RWPE1 (cell line): ENCODE results near the gene FREM2.
A peak's percentile ranks its signal among the peaks of the same experiment; 100 is the strongest.

ENCODE experiments used
- CTCF ChIA-PET: fragments of 350-600 bp; sonication (Branson Sonifier 250); formaldehyde crosslinking; extraction: SDS; loops from one replicate; lab custom pipeline; 2021; lab: Yijun Ruan, JAX
- POLR2A ChIA-PET: fragments of 400-600 bp; formaldehyde crosslinking; extraction: SDS; loops from one replicate; lab custom pipeline; 2020; ENCODE audit warnings: antibody characterized with exemption; ENCODE audit not compliant: low non-redundant PET; lab: Yijun Ruan, JAX
- DNase-seq: peaks from one replicate; pipeline ENCODE4 v3.0.0; 2012; ENCODE audit warnings: low spot score
- H3K27ac ChIP-seq: fragments of 450-650 bp; 2 replicates; pipeline ENCODE4 v1.5.1; 2017
- TF ChIP-seq, protein P1 (sequence below): fragments of 450-650 bp; conservative IDR thresholded peaks from 2 replicates; pipeline ENCODE4 v1.5.1; 2017; ENCODE audit warnings: low read depth, mild to moderate bottlenecking

The FREM2 gene

DNA sequence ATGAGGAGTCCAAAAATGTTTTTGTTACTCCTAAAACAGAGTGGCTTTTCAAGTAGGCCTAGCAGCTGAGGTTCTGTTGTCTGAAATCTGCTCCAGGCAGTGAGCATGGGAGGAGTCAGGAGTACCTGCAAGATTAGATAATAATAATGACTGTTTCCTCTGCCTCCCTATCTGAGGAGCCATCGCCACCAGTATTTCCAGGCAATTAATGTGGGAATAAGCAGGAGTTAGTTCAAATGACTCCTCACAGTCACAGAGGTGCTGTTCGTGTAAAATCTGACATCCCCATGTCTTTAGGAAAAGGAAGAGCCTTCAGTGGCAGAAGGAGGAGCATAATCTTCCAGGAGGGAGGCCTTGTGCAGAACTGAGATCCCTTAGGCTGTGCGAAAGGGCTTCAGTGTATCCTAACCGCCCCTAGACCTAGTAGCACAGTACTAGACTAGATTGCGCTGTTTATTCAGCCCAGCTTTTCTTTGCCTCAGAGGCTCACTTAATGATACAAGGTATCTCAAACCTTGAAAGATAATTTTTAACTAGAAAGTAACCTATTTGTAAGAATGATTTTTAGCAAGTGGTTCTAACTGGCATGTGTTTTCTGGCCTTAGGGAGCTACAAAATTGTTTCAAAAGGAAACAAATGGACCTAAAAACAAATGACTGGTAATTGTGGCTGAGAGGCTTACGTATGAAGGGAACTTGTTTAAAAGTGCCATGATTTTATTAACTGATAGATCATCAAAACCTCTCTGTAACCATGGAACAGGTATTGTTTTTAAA lies 49.0 kb downstream of the FREM2 start:
- H3K27ac ChIP-seq, result no peak overlapping the region
- TF ChIP-seq, protein P1, sequence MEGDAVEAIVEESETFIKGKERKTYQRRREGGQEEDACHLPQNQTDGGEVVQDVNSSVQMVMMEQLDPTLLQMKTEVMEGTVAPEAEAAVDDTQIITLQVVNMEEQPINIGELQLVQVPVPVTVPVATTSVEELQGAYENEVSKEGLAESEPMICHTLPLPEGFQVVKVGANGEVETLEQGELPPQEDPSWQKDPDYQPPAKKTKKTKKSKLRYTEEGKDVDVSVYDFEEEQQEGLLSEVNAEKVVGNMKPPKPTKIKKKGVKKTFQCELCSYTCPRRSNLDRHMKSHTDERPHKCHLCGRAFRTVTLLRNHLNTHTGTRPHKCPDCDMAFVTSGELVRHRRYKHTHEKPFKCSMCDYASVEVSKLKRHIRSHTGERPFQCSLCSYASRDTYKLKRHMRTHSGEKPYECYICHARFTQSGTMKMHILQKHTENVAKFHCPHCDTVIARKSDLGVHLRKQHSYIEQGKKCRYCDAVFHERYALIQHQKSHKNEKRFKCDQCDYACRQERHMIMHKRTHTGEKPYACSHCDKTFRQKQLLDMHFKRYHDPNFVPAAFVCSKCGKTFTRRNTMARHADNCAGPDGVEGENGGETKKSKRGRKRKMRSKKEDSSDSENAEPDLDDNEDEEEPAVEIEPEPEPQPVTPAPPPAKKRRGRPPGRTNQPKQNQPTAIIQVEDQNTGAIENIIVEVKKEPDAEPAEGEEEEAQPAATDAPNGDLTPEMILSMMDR, result no peak
- ChIA-PET POLR2A (no interaction called here), CTCF (no interaction called here)
- no peak for DNase-seq

DNA sequence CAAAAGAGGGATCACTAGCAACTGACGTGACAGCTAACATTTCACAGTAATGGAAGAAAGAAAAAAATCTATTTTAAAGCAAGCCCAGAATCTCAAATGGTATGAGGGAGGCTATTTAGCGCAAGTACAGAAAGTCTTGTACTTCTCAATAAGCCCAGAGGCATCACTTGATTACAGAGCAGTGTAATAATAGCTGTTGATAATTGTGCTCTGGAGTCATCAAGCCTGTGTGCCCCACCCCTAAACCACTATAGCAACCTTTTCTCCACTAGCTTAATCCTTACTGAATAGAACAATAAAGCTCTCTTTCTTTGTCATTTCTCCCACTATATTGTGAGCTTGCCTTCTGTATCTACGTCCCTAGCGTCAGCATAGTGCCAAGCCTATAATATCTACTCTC lies 56.6 kb downstream of the FREM2 start:
- ChIA-PET POLR2A (no interaction called here), CTCF (no interaction called here)
- H3K27ac ChIP-seq, result no peak overlapping the region
- TF ChIP-seq, protein P1, result no peak
- no peak for DNase-seq

- TF ChIP-seq, protein P1, result no peak
- no peak overlapping the region for H3K27ac ChIP-seq
- ChIA-PET CTCF (no interaction called here), POLR2A (no interaction called here)
- no peak for DNase-seq
Observed at GRCh38 chr13:38752686-38753085, 65.8 kb downstream of the FREM2 start.

DNA sequence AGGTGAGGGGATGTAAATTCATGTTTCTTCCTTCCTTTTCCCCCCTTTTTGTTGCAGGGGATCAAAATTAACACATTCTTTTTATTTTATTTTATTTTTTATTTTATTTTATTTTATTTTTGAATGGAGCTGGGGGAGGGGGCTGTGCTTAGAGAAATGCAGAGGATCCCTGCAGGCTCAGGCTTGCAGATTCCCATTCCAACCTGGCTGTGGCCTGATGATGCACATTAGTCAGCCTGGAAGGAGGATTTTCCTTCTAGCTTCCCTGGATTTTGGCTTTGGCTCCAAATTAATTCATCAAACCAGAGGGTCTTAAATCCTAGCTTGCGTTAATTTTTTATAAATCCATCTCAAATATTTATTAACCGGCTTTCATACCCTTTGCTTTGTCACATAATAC lies 67.0 kb downstream of the FREM2 start:
- ChIA-PET POLR2A (no interaction called here), CTCF (interaction anchor here (0.6 kb wide), 1 partner anchor 46 kb away, joined by 3 read pairs; no protein-coding TSS in a partner anchor)
- DNase-seq, result peak; percentile 43
- H3K27ac ChIP-seq, result no peak overlapping the region
- TF ChIP-seq, protein P1, result no peak

DNA sequence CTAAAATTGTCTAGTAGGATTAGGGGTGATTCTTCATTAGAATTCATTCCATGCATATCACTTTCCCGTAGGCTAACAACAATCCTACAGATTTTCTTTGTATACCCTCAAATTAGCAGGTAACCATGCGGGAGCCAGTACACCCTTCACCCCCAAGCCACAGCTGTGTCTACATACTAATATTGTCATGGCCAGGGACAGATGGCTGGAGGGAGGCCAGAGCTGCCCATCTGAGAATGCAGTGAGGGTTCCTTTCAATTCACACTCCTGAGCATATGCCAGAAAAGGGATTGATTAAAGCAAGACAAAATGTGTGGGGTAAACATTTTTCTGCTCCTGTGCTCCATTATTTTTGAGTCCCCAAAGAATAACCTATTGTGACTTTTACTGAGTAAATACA lies 68.9 kb downstream of the FREM2 start:
- ChIA-PET POLR2A (no interaction called here), CTCF (interaction anchor here (1.2 kb wide), 1 partner anchor 9 kb away, joined by 6 read pairs; no protein-coding TSS in a partner anchor)
- DNase-seq, result no peak
- no peak overlapping the region for H3K27ac ChIP-seq
- TF ChIP-seq, protein P1, result no peak

DNA sequence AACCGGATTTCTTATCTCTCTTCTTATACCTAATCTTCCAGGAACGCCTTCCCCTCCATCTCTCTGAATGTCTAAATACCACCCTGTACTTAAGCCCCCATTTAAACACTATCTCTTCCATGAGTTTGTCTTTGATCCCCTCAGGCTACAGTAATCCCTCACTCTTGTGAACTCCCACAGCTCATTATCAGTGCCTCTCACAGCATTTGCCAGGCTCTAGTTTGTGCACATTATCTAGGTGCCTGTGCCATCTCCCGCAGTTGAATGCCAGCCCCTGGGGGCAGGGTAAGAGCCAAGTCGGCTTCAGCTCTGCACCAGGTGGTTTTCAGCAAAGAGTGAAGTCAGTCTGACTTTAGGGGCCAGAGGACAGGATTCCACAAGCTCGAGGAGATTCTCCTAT lies 71.4 kb downstream of the FREM2 start:
- no peak for DNase-seq
- TF ChIP-seq, protein P1, result no peak
- CTCF ChIA-PET, result interaction anchor here (1.2 kb wide), 1 partner anchor 72 kb away, joined by 3 read pairs; no protein-coding TSS in a partner anchor
- H3K27ac ChIP-seq, result no peak overlapping the region
- POLR2A ChIA-PET, result no interaction called here
